Adrenal gland (tissue), 12 donors: ENCODE measurements around the gene TIPIN. TPM values are rescaled to one million over a fixed set of nuclear protein-coding genes. Genes with fewer than 3 reads are reported as not detected.

ENCODE experiments used
- DNase-seq, 7 donors: peaks; one replicate each; pipeline ENCODE4 v3.0.0-alpha.2; 2019 to 2020
- H3K27ac ChIP-seq, 5 donors: fragments of 200-600 bp; sonication (generic) in 4 of 5; 1 replicate in 3 of 5; 2 replicates in 2 of 5; pipeline versions ENCODE4 v1.5.1 to v1.8.0; 2016 to 2020; ENCODE audit warnings: mild to moderate bottlenecking in 1 of 5
- H3K27me3 ChIP-seq: fragments of 200-600 bp; 2 replicates; pipeline ENCODE4 v1.8.0; 2021
- H3K36me3 ChIP-seq, 2 donors: fragments of 200-600 bp; replicated peaks in 1 of 2; 1 replicate in 1 of 2; 2 replicates in 1 of 2; pipeline versions ENCODE4 v1.5.1 to v1.8.0; 2018 to 2022
- H3K4me1 ChIP-seq, 2 donors: fragments of 200-600 bp; replicated peaks in 1 of 2; 1 replicate in 1 of 2; 2 replicates in 1 of 2; pipeline versions ENCODE4 v1.5.1 to v1.8.0; 2018 to 2021
- H3K4me3 ChIP-seq, 4 donors: fragments of 200-600 bp; sonication (generic) in 3 of 4; one replicate each; pipeline ENCODE4 v1.5.1; 2016 to 2018
- H3K9me3 ChIP-seq, 3 donors: fragments of 200-600 bp; sonication (generic) in 1 of 3; replicated peaks in 1 of 3; 1 replicate in 2 of 3; 2 replicates in 1 of 3; pipeline versions ENCODE4 v1.5.1 to v1.8.0; 2016 to 2021
- CTCF ChIP-seq, 6 experiments: fragments of 450-650 bp in 4 of 6; fragments of 200-600 bp in 2 of 6; sonication (generic) in 1 of 6; IDR thresholded peaks; 1 replicate in 5 of 6; 2 replicates in 1 of 6; pipeline versions ENCODE4 v1.5.1 to v1.8.0; 2016 to 2021; ENCODE audit warnings: antibody characterized with exemption in 6 of 6, mild to moderate bottlenecking in 2 of 6, moderate library complexity in 1 of 6
- POLR2A ChIP-seq, 2 donors: fragments of 450-650 bp; IDR thresholded peaks; one replicate each; pipeline ENCODE4 v1.6.1; 2017; ENCODE audit warnings: antibody characterized with exemption in 2 of 2, mild to moderate bottlenecking in 2 of 2, moderate library complexity in 1 of 2
- WGBS, 4 donors: extraction: QIAGEN DNeasy Blood & Tissue Kit in 2 of 4; methylation state at CpG; one replicate each; pipeline versions ENCODE4 v1.1.5 to v1.1.7; 2013 to 2017; 5-methylcytosine and 5-hydroxymethylcytosine counted together
- intact Hi-C, 2 donors: fragments of 100-400 bp; cut with DNase I; formaldehyde crosslinking; loops; one replicate each; pipeline versions ENCODE4 v1.14.1 to v1.15.0; 2022 to 2023
- polyA plus RNA-seq, 3 donors: library from polyadenylated mRNA; stranded (reverse); fragments of 200-250 nt in 2 of 3; fragments of 350-450 nt in 1 of 3; fragmentation: Illumina TruSeq in 1 of 3; extraction: RNeasy Lipid Tissue Mini Kit (QIAGEN cat#74804) in 1 of 3; gene quantifications; one replicate each; pipeline ENCODE4 v1.2.3, GENCODE V29; 2013 to 2014
- total RNA-seq, 9 donors: library from RNA; depleted of rRNA in 4 of 9; stranded (reverse); fragments of >200 nt in 4 of 9; fragments of 120-200 nt in 1 of 9; fragmentation: NEBNext Ultra II Directional in 1 of 9; extraction: Animal tissue kit (Norgen Biotek cat#: 25700) in 1 of 9; gene quantifications; one replicate each; pipeline versions ENCODE4 v1.1.0 to v1.2.4, GENCODE V29; 2013 to 2023
- donor health status: healthy with polysubstance abuse.
- donor health status: Bipolar disorder and iron deficiency.
- donor health status: DM: yes; HTN: yes; CAD: no.
- donor health status: DM: no; HTN: no; CAD: no.
- donor health status: DM: no; HTN: no; CAD: no.
- donor health status: DM: yes; HTN: yes; CAD: no.

TIPIN gene
- total and polyA plus RNA-seq, 12 donors: 1.3 to 13.5 (median 6.5) TPM

- intact Hi-C loops: no loop called here
- Histone ChIP-seq H3K27me3 (no peaks in the 10 kb centered on the region), H3K4me1 (peaks cover 10 to 41% of the 10 kb centered on the region in 2 donors), H3K9me3 (no peaks in the 10 kb centered on the region), H3K27ac (no peak overlapping the region), H3K4me3 (no peak overlapping the region), H3K36me3 (no peaks in the 10 kb centered on the region)
- WGBS, 4 donors: 65 to 81% (median 75%) methylated on average over 7 of the region's 7 CpGs
- no peak for DNase-seq
- TF ChIP-seq CTCF (IDR thresholded peaks at IDR 0.05): no peak
Observed at GRCh38 chr15:66404532-66404931, 48.0 kb upstream of the TIPIN start.

- H3K27me3 ChIP-seq: no peaks in the 10 kb centered on the region
- no peak overlapping the region for H3K4me3 ChIP-seq
- H3K4me1 ChIP-seq: peaks cover 10 to 41% of the 10 kb centered on the region in 2 donors
- no peaks in the 10 kb centered on the region for H3K9me3 ChIP-seq
- no peaks in the 10 kb centered on the region for H3K36me3 ChIP-seq
- H3K27ac ChIP-seq: no peak overlapping the region
- TF ChIP-seq POLR2A (IDR thresholded peaks at IDR 0.05): no peak
- TF ChIP-seq CTCF (IDR thresholded peaks at IDR 0.05): no peak
- DNase-seq: no peak
- WGBS, 4 donors: 80 to 88% (median 84%) methylated on average over 8 of the region's 8 CpGs
- intact Hi-C loops: no loop called here
Observed at GRCh38 chr15:66404122-66404521, 47.6 kb upstream of the TIPIN start.

- H3K4me3 ChIP-seq: no peak overlapping the region
- no peak overlapping the region for H3K27ac ChIP-seq
- H3K36me3 ChIP-seq: no peaks in the 10 kb centered on the region
- H3K4me1 ChIP-seq: peaks cover 10 to 41% of the 10 kb centered on the region in 2 donors
- H3K9me3 ChIP-seq: no peaks in the 10 kb centered on the region
- no peak for TF ChIP-seq POLR2A (IDR thresholded peaks at IDR 0.05)
- TF ChIP-seq CTCF (IDR thresholded peaks at IDR 0.05): no peak
- intact Hi-C loops: no loop called here
- WGBS, 4 donors: 83 to 88% (median 85%) methylated on average over 5 of the region's 5 CpGs
- no peaks in the 10 kb centered on the region for H3K27me3 ChIP-seq
- DNase-seq: no peak
Observed at GRCh38 chr15:66403323-66403722, 46.8 kb upstream of the TIPIN start.

GRCh38 chr15:66402761-66403284 is 46.3 kb upstream of the TIPIN start:
- Histone ChIP-seq H3K4me3 (no peak overlapping the region), H3K4me1 (peaks cover 10 to 41% of the 10 kb centered on the region in 2 donors), H3K9me3 (no peaks in the 10 kb centered on the region), H3K27me3 (no peaks in the 10 kb centered on the region), H3K27ac (no peak overlapping the region), H3K36me3 (no peaks in the 10 kb centered on the region)
- no peak for DNase-seq
- 80 to 90% (median 84%) methylated on average over 3 of the region's 3 CpGs for WGBS, 4 donors
- TF ChIP-seq POLR2A (IDR thresholded peaks at IDR 0.05): no peak
- no peak for TF ChIP-seq CTCF (IDR thresholded peaks at IDR 0.05)
- intact Hi-C loops: no loop called here
